ENCODE measurements around the gene OR51E2. TPM values are rescaled to one million over a fixed set of nuclear protein-coding genes. Genes with fewer than 3 reads are reported as not detected.
"Not testable (repeated sequence)": the region's sequence is repeated elsewhere in the genome, so short reads cannot be mapped to it uniquely, and the experiment has no call there.

Gene OR51E2
- total RNA-seq (2014; rRNA removed; shearing (Covaris generic)): not detected in 2 replicates

GRCh38 chr11:4697585-4697984, at the start of gene OR51E2:
Gene OR51E2 (minus strand): TSS chr11:4697853. CDS start chr11:4682711, 15,142 bp downstream.
- Histone ChIP-seq H3K27me3 (no peaks in the 10 kb centered on the region), H3K36me3 (no peaks in the 10 kb centered on the region), H3K9me3 (replicated peaks) (no peaks in the 10 kb centered on the region), H3K27ac (no peak within 1 kb of the TSS), H3K4me1 (peaks cover 8% of the 10 kb centered on the region; the same call in 1 of the 2 replicates), H3K4me3 (no peak within 1 kb of the TSS)
- DNase-seq: no peak

GRCh38 chr11:4740735-4741134, 43.1 kb upstream of the OR51E2 start:
- Histone ChIP-seq H3K36me3 (no peaks in the 10 kb centered on the region), H3K27me3 (no peaks in the 10 kb centered on the region), H3K27ac (no peak overlapping the region), H3K4me3 (no peak overlapping the region), H3K4me1 (no peaks in the 10 kb centered on the region), H3K9me3 (replicated peaks) (no peaks in the 10 kb centered on the region)
- no peak for DNase-seq

GRCh38 chr11:4727171-4727570, 29.5 kb upstream of the OR51E2 start:
- H3K9me3 ChIP-seq (replicated peaks): no peaks in the 10 kb centered on the region
- H3K36me3 ChIP-seq: no peaks in the 10 kb centered on the region
- H3K4me1 ChIP-seq: no peaks in the 10 kb centered on the region
- no peak for DNase-seq
- no peak overlapping the region for H3K4me3 ChIP-seq
- no peak overlapping the region for H3K27ac ChIP-seq
- H3K27me3 ChIP-seq: no peaks in the 10 kb centered on the region

- not testable (repeated sequence) for H3K4me1 ChIP-seq; H3K36me3 ChIP-seq; H3K27me3 ChIP-seq; H3K9me3 ChIP-seq (replicated peaks); H3K27ac ChIP-seq; H3K4me3 ChIP-seq
- peak; percentile 32 to 59 for DNase-seq
These were observed 25.2 kb upstream of the OR51E2 start for GRCh38 chr11:4722616-4723534.

- Histone ChIP-seq H3K4me3 (no peak overlapping the region), H3K4me1 (no peaks in the 10 kb centered on the region), H3K27me3 (no peaks in the 10 kb centered on the region), H3K36me3 (no peaks in the 10 kb centered on the region), H3K9me3 (replicated peaks) (no peaks in the 10 kb centered on the region), H3K27ac (no peak overlapping the region)
- no peak for DNase-seq
These were observed 16.6 kb upstream of the OR51E2 start for GRCh38 chr11:4714300-4714699.

GRCh38 chr11:4713241-4713640, 15.6 kb upstream of the OR51E2 start:
- no peak overlapping the region for H3K4me3 ChIP-seq
- no peaks in the 10 kb centered on the region for H3K9me3 ChIP-seq (replicated peaks)
- DNase-seq: no peak
- H3K27ac ChIP-seq: no peak overlapping the region
- H3K36me3 ChIP-seq: no peaks in the 10 kb centered on the region
- H3K27me3 ChIP-seq: no peaks in the 10 kb centered on the region
- no peaks in the 10 kb centered on the region for H3K4me1 ChIP-seq

- Histone ChIP-seq H3K9me3 (replicated peaks) (no peaks in the 10 kb centered on the region), H3K27ac (peak overlapping the region; percentile 82), H3K36me3 (no peaks in the 10 kb centered on the region), H3K4me1 (peaks cover 23% of the 10 kb centered on the region), H3K27me3 (no peaks in the 10 kb centered on the region), H3K4me3 (peak overlapping the region; percentile 44)
- peak in 1 of 2 experiments; percentile 11 for DNase-seq
These were observed 7.2 kb upstream of the OR51E2 start for GRCh38 chr11:4704790-4705334.

- no peaks in the 10 kb centered on the region for H3K36me3 ChIP-seq
- no peaks in the 10 kb centered on the region for H3K27me3 ChIP-seq
- no peaks in the 10 kb centered on the region for H3K9me3 ChIP-seq (replicated peaks)
- H3K4me1 ChIP-seq: peaks cover 23% of the 10 kb centered on the region
- peak within 1 kb of the TSS; percentile 44 for H3K4me3 ChIP-seq
- H3K27ac ChIP-seq: peak within 1 kb of the TSS; percentile 82
- DNase-seq: peak; percentile 72 to 84
These were observed 6.6 kb upstream of the OR51E2 start, which contains the start of gene MMP26 for GRCh38 chr11:4704054-4704789. Gene MMP26 (plus strand): TSS chr11:4704784.

- no peak overlapping the region for H3K4me3 ChIP-seq
- H3K4me1 ChIP-seq: peaks cover 23% of the 10 kb centered on the region
- H3K36me3 ChIP-seq: no peaks in the 10 kb centered on the region
- DNase-seq: no peak
- H3K27me3 ChIP-seq: no peaks in the 10 kb centered on the region
- no peaks in the 10 kb centered on the region for H3K9me3 ChIP-seq (replicated peaks)
- H3K27ac ChIP-seq: no peak overlapping the region
These were observed 2.8 kb upstream of the OR51E2 start for GRCh38 chr11:4700436-4700820.

- no peaks in the 10 kb centered on the region for H3K9me3 ChIP-seq (replicated peaks)
- no peak for DNase-seq
- no peak overlapping the region for H3K27ac ChIP-seq
- no peaks in the 10 kb centered on the region for H3K27me3 ChIP-seq
- H3K4me1 ChIP-seq: peaks cover 26% of the 10 kb centered on the region
- H3K36me3 ChIP-seq: no peaks in the 10 kb centered on the region
- H3K4me3 ChIP-seq: no peak overlapping the region
These were observed 2.2 kb upstream of the OR51E2 start for GRCh38 chr11:4699697-4700435.

- H3K9me3 ChIP-seq (replicated peaks): no peaks in the 10 kb centered on the region
These were observed 2.2 kb downstream of the OR51E2 start for GRCh38 chr11:4695442-4695841.

GRCh38 chr11:4684631-4685285, 12.9 kb downstream of the OR51E2 start:
- Histone ChIP-seq H3K4me1 (peaks cover 7% of the 10 kb centered on the region), H3K27ac (no peak overlapping the region), H3K9me3 (replicated peaks) (no peaks in the 10 kb centered on the region; the same call in 1 of the 2 replicates), H3K36me3 (no peaks in the 10 kb centered on the region), H3K4me3 (no peak overlapping the region), H3K27me3 (no peaks in the 10 kb centered on the region)
- DNase-seq: no peak

More at GRCh38 chr11:4695442-4695841, 2.2 kb downstream of the OR51E2 start:
- no peak for DNase-seq
- Histone ChIP-seq H3K4me3 (no peak overlapping the region), H3K27me3 (no peaks in the 10 kb centered on the region), H3K27ac (no peak overlapping the region), H3K4me1 (peaks cover 8% of the 10 kb centered on the region; the same call in 1 of the 2 replicates), H3K36me3 (no peaks in the 10 kb centered on the region)

GRCh38 chr11:4682623-4683419, 14.8 kb downstream of the OR51E2 start:
- Histone ChIP-seq H3K27ac (no peak overlapping the region), H3K9me3 (replicated peaks) (no peaks in the 10 kb centered on the region), H3K4me1 (peaks cover 15% of the 10 kb centered on the region), H3K27me3 (no peaks in the 10 kb centered on the region), H3K36me3 (no peaks in the 10 kb centered on the region), H3K4me3 (no peak overlapping the region)
- no peak for DNase-seq

Measured in SJCRH30 (cell line).